T47D (cell line): ENCODE measurements around the gene FHOD3.

Experiments
- DNase-seq, 2 experiments: peaks; one replicate each; pipeline versions ENCODE4 v3.0.0 to v3.0.0-alpha.2; 2011 to 2012; ENCODE audit warnings: low read depth in 1 of 2, low spot score in 1 of 2
- JUND ChIP-seq: IDR thresholded peaks from 2 replicates; pipeline ENCODE4 v1.6.1; 2012; ENCODE audit warnings: low read depth
- in situ Hi-C: cut with HindIII; loops from 2 replicates; pipeline ENCODE4 v1.10.0; 2016; ENCODE audit warnings: low sequenced_read_pairs, low pct_unique_long_range_greater_than_20kb

The FHOD3 gene

DNA sequence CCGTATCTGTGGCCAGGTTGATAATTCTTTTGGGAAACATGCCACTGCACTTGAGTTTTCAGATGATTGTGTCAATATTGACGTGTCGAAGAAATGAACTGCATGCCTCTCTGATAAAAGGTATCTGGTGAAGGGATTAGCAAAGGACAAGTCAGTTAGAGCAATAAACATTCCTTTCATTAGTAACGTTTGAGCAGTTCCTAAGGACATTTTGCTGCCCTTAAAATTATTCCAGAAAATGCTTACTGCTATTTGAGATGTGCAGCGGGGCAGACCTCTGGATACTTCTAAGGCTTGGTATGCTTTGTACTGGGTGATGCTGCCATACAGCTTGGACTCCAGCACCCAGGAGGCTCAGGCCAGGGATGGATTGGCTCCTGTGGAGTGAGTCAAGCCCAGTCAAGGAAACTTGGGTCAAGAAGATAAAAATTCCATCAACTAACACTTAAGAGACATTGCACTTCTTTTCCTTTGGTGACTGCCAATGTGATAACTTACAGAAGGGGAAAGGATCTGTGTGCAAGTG lies 166.7 kb downstream of the FHOD3 start:
- no peak for TF ChIP-seq JUND
- no peak for DNase-seq
- in situ Hi-C loops: no loop called here

DNA sequence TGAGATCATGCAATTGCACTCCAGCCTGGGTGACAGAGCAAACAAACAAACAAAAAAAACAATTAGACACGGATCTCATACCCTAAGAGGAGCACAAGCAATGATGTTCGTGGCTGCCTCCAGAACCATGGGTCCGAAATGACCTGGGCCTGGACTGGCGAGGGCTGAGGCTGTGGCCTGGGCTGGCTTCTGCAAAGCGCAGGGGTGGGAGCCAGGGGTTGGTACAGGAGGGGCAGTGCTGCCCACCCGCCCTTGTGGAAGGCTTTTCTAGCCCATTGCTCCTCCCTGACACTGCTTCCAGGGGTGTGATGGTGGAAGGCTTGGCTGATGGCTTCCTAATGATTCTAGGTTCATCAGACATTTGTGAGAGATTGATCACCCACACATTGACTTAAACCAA lies 167.8 kb downstream of the FHOD3 start:
- no peak for TF ChIP-seq JUND
- in situ Hi-C loops: no loop called here
- DNase-seq: no peak

DNA sequence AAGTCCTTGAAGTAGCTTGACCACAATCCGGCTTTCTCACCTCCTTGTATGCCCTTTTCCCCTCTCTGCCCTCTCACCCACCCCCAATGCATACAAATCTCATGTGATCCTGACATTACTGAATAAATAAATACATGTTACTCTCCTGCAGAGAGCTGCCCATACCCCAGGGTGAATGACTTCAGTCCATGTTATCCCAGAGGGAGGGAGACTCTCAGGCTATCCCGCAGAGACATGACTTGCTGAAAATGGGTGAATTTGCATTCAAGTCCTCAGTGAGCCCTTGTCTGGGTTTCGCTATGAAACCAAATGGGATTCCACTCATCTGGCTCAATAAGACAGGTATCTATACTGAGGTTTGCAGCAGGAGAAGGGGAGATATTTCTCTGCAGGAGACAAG lies 168.5 kb downstream of the FHOD3 start:
- in situ Hi-C loops: no loop called here
- no peak for DNase-seq
- no peak for TF ChIP-seq JUND

DNA sequence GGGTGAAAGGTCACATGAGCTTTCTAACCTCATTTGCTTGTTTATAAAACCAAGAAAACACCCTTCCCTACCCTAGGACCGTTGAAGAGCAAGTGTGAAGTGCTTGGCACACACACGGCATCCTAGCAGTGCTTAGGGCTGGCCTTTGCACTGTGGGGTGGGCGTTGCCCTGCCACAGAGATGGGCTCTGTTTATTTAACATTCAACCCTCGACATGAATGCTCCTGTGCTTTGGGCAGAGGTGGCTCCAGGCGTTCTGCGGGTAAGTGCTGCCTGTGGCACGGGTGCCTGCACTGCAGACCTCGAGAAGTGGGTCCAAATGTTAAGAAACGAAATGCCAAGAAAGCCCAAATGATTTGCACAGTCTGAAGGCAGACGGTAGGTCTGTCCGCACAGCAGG lies 170.1 kb downstream of the FHOD3 start:
- in situ Hi-C loops: no loop called here
- TF ChIP-seq JUND: no peak
- DNase-seq: no peak

DNA sequence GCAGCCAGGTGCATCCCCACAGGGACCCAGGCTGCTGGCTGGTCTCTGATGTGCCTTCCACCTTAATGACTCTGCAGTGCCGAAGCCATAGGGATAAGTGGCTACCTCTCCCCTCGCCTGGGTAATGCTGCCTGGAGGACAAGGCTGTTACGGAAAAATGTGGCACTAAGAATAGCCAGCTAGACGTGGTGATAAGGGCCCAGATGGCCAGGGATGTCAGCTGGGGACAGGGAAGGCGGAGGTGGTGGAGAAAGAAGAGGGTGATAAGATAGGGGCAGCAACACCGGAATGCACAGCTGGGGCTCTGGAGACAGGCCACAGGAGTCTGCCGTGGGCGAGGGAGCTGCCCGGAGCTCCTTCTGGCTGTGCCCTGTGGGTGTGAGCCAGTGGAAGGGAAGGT lies 170.6 kb downstream of the FHOD3 start:
- in situ Hi-C loops: no loop called here
- DNase-seq: no peak
- TF ChIP-seq JUND: no peak

DNA sequence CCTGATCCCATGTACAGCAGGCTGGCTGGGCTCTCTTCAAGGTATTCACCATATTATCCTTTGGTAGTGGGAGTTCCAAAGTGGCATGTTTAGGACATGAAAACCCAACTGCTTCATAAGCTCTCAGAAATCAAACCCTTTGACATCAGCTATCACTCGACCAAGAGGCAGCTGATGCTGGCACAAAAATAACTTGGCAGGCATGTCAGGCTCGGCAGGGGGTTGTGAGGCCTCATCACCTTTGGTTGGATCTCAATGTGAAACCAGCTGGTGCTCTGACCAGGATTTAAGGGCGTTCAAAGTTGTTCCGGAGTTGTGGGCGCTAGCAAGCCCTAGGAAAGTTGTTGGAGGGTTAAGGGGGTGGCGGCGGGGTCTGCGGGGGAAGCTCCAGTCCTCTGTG lies 171.9 kb downstream of the FHOD3 start:
- DNase-seq: no peak
- TF ChIP-seq JUND: no peak
- in situ Hi-C loops: no loop called here

DNA sequence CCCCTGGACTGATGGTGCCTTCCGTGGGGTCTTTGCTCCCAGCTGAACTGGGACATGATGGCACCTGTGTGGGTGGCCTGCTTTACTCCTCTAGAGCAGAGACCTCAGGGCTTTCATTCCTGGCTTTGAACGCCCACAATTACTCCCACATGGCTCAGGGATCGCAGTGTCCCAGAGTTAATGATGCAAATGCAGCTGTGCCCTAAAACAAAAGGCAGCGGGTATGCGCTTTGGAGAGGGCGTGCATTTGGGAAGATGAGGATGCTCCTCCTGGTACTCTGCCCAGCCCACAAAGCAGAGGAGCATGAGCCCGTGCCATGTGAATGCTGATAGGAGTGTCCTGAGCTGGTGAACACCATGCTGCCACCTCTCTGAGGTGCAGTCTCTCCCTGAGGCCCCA lies 173.4 kb downstream of the FHOD3 start:
- in situ Hi-C loops: no loop called here
- TF ChIP-seq JUND: no peak
- DNase-seq: no peak

DNA sequence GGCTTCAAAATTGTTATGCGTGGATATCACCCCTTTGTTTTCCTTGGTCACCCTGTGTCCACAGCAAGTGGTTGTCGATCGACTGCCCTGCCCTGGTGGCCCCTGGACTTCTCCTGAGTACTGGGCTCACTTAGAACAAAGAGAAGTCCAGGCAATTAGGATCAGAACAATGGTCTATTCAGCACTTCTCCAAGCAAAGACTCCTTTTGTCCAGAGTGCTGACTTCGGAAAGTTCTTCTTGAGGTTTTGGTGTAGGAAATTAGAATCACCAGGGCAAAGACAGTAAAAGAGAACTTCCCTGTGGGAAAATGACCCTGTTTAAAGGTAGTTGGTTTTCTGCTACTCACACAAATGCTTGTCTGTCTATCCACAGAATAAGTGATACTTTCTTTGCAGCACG lies 173.9 kb downstream of the FHOD3 start:
- DNase-seq: no peak
- in situ Hi-C loops: no loop called here
- TF ChIP-seq JUND: no peak

DNA sequence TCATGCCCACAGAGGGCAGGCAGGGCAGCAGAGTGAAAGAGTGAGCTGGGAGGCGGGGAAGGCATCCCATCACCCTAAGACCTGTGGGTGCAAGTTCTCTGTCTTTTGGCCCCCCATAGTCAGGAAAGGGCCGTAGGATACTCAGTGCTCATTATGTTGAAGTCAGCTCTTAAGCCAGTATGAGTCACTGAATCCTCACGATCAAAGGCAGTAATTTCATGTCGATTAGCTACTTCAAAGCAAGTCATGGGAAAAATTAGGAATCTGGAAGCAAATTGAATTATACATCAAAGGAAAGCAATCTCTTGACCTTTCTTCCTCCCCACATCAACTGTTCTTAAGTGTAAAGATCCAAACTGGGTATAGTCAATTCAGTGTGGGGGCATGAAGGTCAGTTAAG lies 178.9 kb downstream of the FHOD3 start:
- in situ Hi-C loops: no loop called here

DNA sequence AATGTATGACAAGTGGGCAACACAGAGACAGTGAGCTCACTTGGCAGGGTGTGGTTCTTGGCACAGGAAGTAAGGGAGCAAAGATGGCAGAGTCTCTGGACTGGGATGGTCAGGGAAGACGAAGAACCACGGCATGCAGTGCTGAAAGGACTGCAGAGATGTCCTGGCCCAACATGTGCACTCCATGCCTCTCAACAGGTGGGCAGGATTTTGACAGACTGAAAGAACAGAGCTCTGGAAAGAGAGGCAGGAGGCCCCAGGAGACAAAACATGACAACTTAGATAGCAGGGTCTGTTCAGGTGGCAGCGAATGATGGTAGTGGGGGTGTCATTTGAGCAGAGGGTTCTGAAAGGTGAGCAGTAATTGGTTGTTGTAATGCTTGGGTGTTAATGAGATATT lies 180.3 kb downstream of the FHOD3 start:
- TF ChIP-seq JUND: no peak
- DNase-seq: no peak
- in situ Hi-C loops: no loop called here

More for the DNA sequence above, 178.9 kb downstream of the FHOD3 start:
- no peak for DNase-seq
- TF ChIP-seq JUND: no peak

DNA sequence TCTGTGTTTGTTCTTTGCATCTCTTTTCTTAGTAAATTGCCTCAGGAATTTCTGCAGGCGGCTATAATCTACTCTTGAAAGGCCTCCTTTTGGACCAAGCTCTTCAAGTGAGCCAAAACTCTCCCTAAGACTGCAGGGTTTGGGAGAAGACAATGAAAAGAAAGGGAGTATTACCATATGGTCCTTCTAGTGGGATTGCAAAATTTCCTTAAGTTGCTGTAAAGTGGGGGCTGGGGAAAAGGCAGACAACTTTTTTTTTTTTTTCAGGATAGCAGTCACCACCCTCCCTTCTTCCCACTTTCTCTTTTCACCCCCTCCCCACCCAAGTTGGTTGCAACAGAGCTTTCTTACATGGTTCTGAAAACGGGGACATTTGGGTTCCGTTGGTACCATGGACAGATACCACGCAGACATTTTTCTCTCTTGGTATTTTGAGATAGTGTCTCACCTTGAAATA lies 183.7 kb downstream of the FHOD3 start:
- in situ Hi-C loops: no loop called here
- no peak for TF ChIP-seq JUND

DNA sequence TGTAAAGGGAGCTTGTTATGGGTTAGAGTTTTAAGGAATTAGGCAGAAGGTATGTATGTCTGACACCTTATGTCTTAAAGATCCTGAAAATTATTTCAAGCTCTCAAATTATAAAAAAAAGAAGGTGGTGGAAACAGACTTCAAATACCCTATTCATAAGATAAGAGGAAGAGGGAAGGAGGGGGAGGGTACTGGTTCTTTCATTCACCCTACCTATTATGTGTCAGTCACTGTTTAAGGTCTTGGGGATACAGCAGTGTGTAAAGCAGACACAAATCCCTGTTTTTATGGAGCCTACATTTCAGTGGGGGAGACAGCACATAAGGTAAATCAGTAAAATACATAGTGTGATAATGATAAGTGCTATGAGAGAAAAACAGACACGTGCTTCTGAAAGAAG lies 184.4 kb downstream of the FHOD3 start:
- DNase-seq: no peak
- no peak for TF ChIP-seq JUND
- in situ Hi-C loops: no loop called here

More for the DNA sequence above, 183.7 kb downstream of the FHOD3 start:
- DNase-seq: no peak

DNA sequence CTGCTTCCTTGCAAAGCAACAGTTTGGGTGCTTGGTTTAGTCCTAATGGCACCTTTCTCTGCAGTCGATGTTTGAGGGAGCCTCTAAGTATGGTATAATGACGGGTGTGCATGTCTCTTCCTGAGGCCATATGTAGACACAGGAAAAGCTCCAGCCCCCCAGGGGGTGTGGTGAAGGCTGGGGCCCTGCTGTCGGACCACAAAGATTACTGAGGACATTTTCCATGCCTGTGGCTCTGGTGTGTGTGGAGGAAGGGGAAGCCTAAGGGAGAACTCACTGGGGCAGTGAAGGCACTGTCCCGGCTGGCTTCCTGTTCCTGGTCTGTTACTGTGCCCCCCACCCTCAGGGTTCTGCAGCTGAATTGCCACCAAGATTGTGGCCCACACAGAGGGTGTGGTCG lies 187.1 kb downstream of the FHOD3 start:
- DNase-seq: no peak
- no peak for TF ChIP-seq JUND
- in situ Hi-C loops: no loop called here

DNA sequence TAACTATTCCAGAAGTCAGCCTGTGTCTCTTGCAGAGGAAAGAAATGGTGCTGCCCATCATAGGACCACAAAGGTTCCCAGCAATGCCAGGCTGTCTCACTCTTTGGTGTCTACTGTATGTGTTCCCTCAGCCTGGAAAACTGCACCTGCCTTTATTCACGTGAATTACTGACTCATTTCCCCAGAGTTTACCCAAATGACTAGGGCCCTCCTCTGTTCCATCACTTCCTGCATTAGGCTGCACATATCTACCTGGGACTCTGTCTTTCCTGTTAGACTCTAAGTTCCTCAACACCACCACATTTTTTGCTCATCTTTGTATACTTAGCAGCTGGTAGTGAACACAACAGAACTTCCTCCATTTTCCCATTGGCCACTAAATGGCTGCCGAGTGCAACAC lies 188.3 kb downstream of the FHOD3 start:
- DNase-seq: no peak
- in situ Hi-C loops: no loop called here
- TF ChIP-seq JUND: no peak
